Lung (tissue), 12 donors: ENCODE data around the gene SLCO2A1. TPM values are rescaled to one million over a fixed set of nuclear protein-coding genes. Genes with fewer than 3 reads are reported as not detected.

Experiments used
- ATAC-seq: fragments of 200-7000 bp; cut with Tn5 transposase; one replicate; pipeline ENCODE4 v1.9.1; 2020; ENCODE audit warnings: moderate number of reproducible peaks; ENCODE audit not compliant: insufficient read depth, low FRiP score
- DNase-seq, 3 donors: peaks; one replicate each; pipeline ENCODE4 v3.0.0-alpha.2; 2013 to 2017
- H3K27ac ChIP-seq, 2 donors: one replicate each; pipeline ENCODE4 v1.5.1; 2013; ENCODE audit warnings: mild to moderate bottlenecking in 2 of 2, moderate library complexity in 2 of 2, control low read depth in 1 of 2, inconsistent platforms in 1 of 2, low read depth in 1 of 2, low read length in 1 of 2
- H3K27me3 ChIP-seq, 3 donors: one replicate each; pipeline ENCODE4 v1.5.1; 2013; ENCODE audit warnings: low read length in 2 of 3; ENCODE audit not compliant: control insufficient read depth in 3 of 3, insufficient read depth in 3 of 3
- H3K36me3 ChIP-seq, 4 donors: one replicate each; pipeline ENCODE4 v1.5.1; 2013; ENCODE audit warnings: low read length in 4 of 4, mild to moderate bottlenecking in 1 of 4, moderate library complexity in 1 of 4; ENCODE audit not compliant: control insufficient read depth in 4 of 4, insufficient read depth in 4 of 4
- H3K4me1 ChIP-seq, 5 donors: one replicate each; pipeline ENCODE4 v1.5.1; 2013; ENCODE audit warnings: low read length in 5 of 5, mild to moderate bottlenecking in 2 of 5, moderate library complexity in 1 of 5; ENCODE audit not compliant: control insufficient read depth in 5 of 5, insufficient read depth in 5 of 5
- H3K4me3 ChIP-seq: one replicate; pipeline ENCODE4 v1.5.1; 2013; ENCODE audit warnings: mild to moderate bottlenecking, control low read depth, moderate library complexity
- H3K9ac ChIP-seq, 2 donors: one replicate each; pipeline ENCODE4 v1.5.1; 2013; ENCODE audit warnings: low read length in 2 of 2, control low read depth in 1 of 2; ENCODE audit not compliant: insufficient read depth in 1 of 2
- H3K9me3 ChIP-seq, 4 donors: one replicate each; pipeline ENCODE4 v1.5.1; 2013; ENCODE audit warnings: low read length in 3 of 4, mild to moderate bottlenecking in 1 of 4, moderate library complexity in 1 of 4; ENCODE audit not compliant: control insufficient read depth in 4 of 4, insufficient read depth in 3 of 4
- CTCF ChIP-seq: IDR thresholded peaks from 2 replicates; pipeline ENCODE4 v1.5.1; 2012; ENCODE audit warnings: mild to moderate bottlenecking; ENCODE audit errors: control extremely low read depth, extremely low read depth
- WGBS, 2 donors: extraction: QIAGEN DNeasy Blood & Tissue Kit; methylation state at CpG; one replicate each; pipeline ENCODE4 v1.1.7; 2013; 5-methylcytosine and 5-hydroxymethylcytosine counted together
- polyA plus RNA-seq, 2 donors: library from polyadenylated mRNA; stranded (reverse); fragments of 200-250 nt; gene quantifications; one replicate each; pipeline ENCODE4 v1.2.1, GENCODE V29; 2013
- total RNA-seq, 2 donors: library from RNA; depleted of rRNA in 1 of 2; stranded (reverse); fragments of >200 nt in 1 of 2; gene quantifications; one replicate each; pipeline ENCODE4 v1.2.1, GENCODE V29; 2014 to 2021
- donor health status: control.
- donor health status: control.
- donor health status: Bipolar disorder and iron deficiency.
- donor health status: healthy.
- donor health status: DM: yes; HTN: yes; CAD: no.

SLCO2A1 gene
- total and polyA plus RNA-seq, 4 donors: 27.2 to 131 (median 42.7) TPM

- Histone ChIP-seq H3K36me3 (peaks cover 0 to 4% (median 0%) of the 10 kb centered on the region in 4 donors), H3K9ac (no peak overlapping the region), H3K4me3 (no peak overlapping the region), H3K4me1 (peaks cover 0 to 8% (median 3%) of the 10 kb centered on the region in 5 donors), H3K27me3 (no peaks in the 10 kb centered on the region), H3K27ac (no peak overlapping the region), H3K9me3 (no peaks in the 10 kb centered on the region)
- 79 to 81% methylated on average over 1 of the region's 1 CpG for WGBS, 2 donors
- peak; percentile 51 for TF ChIP-seq CTCF
- DNase-seq (peak; percentile 51 to 92 (median 85)), ATAC-seq (no peak)
Measured at GRCh38 chr3:133930341-133930933, 99.3 kb downstream of the SLCO2A1 start.

GRCh38 chr3:133928903-133929607 is 100.7 kb downstream of the SLCO2A1 start:
- no peak for ATAC-seq

GRCh38 chr3:133928136-133928893 is 101.4 kb downstream of the SLCO2A1 start:
- H3K4me3 ChIP-seq: no peak overlapping the region
- ATAC-seq (no peak), DNase-seq (no peak)
- TF ChIP-seq CTCF: no peak
- H3K27me3 ChIP-seq: no peaks in the 10 kb centered on the region
- peak overlapping the region in 1 of 2 donors; percentile 44 for H3K9ac ChIP-seq
- WGBS, 2 donors: 81% methylated on average over 20 of the region's 20 CpGs
- H3K27ac ChIP-seq: no peak overlapping the region
- no peaks in the 10 kb centered on the region for H3K36me3 ChIP-seq
- peaks cover 0 to 8% (median 3%) of the 10 kb centered on the region in 5 donors for H3K4me1 ChIP-seq
- H3K9me3 ChIP-seq: no peaks in the 10 kb centered on the region

More at GRCh38 chr3:133928903-133929607, 100.7 kb downstream of the SLCO2A1 start:
- WGBS, 2 donors: 91 to 96% methylated on average over 14 of the region's 14 CpGs
- no peak overlapping the region for H3K4me3 ChIP-seq
- no peak for DNase-seq
- no peaks in the 10 kb centered on the region for H3K27me3 ChIP-seq
- TF ChIP-seq CTCF: no peak
- no peak overlapping the region for H3K27ac ChIP-seq
- H3K36me3 ChIP-seq: peaks cover 0 to 3% (median 0%) of the 10 kb centered on the region in 4 donors
- H3K9ac ChIP-seq: no peak overlapping the region
- no peaks in the 10 kb centered on the region for H3K9me3 ChIP-seq
- peaks cover 0 to 8% (median 3%) of the 10 kb centered on the region in 5 donors for H3K4me1 ChIP-seq
